ENCODE data around the gene C8G. TPM values are rescaled to one million over a fixed set of nuclear protein-coding genes. Genes with fewer than 3 reads are reported as not detected.

Gene C8G
- total and polyA plus RNA-seq, 2 of the 4 experiments (the other 2 are of a cell fraction): 0.80 TPM; not detected in 1

- Histone ChIP-seq H2AK9ac (replicated peaks; ENCODE audit: low read depth, low read length, poor library complexity) (peak overlapping the region; percentile 39), H3K4me2 (ENCODE audit: low read depth, low read length) (no peak overlapping the region), H3K9me3 (ENCODE audit: control insufficient read depth, insufficient read depth, low read length) (no peaks in the 10 kb centered on the region), H3K27me3 (ENCODE audit: control insufficient read depth, insufficient read depth, low read length) (no peaks in the 10 kb centered on the region), H2AK5ac (ENCODE audit: low read depth, low read length) (no peak overlapping the region), H2BK15ac (ENCODE audit: low read depth, low read length) (no peak overlapping the region), H4K91ac (ENCODE audit: insufficient read depth, low read depth, low read length) (no peak overlapping the region), H3K4me3 (ENCODE audit: insufficient read depth, low read depth, low read length) (no peak overlapping the region), H3K9ac (ENCODE audit: low read depth, low read length) (no peak overlapping the region), H3K79me1 (ENCODE audit: low read depth in 1 of 2, low read length in 2 of 2) (no peaks in the 10 kb centered on the region), H3K4ac (ENCODE audit: low read depth, low read length) (no peak overlapping the region), H3K36me3 (ENCODE audit: control insufficient read depth, insufficient read depth, low read length) (peaks cover 17% of the 10 kb centered on the region), H3K4me1 (ENCODE audit: control insufficient read depth, insufficient read depth, low read length) (no peaks in the 10 kb centered on the region), H4K5ac (ENCODE audit: low read depth, low read length) (no peak overlapping the region), H3K56ac (ENCODE audit: extremely low read depth, insufficient read depth, low read length) (no peak overlapping the region), H3K23ac (ENCODE audit: low read depth, low read length) (no peak overlapping the region), H4K8ac (ENCODE audit: low read depth in 2 of 2, low read length in 2 of 2) (no peak overlapping the region), H3K14ac (replicated peaks; ENCODE audit: low read depth, low read length) (no peak overlapping the region), H3K27ac (ENCODE audit: insufficient read depth, low read length) (no peak overlapping the region), H2BK120ac (ENCODE audit: low read depth, low read length) (no peak overlapping the region), H3K18ac (ENCODE audit: low read depth, low read length) (no peak overlapping the region), H4K20me1 (ENCODE audit: insufficient read depth, low read length) (no peaks in the 10 kb centered on the region), H2AFZ (replicated peaks; ENCODE audit: low read length, poor library complexity) (no peak overlapping the region), H2BK5ac (ENCODE audit: low read depth, low read length, poor library complexity, severe bottlenecking) (no peak overlapping the region), H2BK20ac (ENCODE audit: low read depth, low read length) (no peak overlapping the region), H3K9me1 (ENCODE audit: insufficient read depth, low read length) (no peaks in the 10 kb centered on the region)
- POLR2A ChIA-PET (ENCODE audit: unreplicated experiment): interaction anchor here (0.7 kb wide), 1 partner anchor 75 kb away, joined by 4 read pairs; no protein-coding TSS in a partner anchor
- DNase-seq (no peak), ATAC-seq (ENCODE audit: low read depth) (no peak; the same call in 1 of the 2 replicates)
- intact Hi-C loops (cut with micrococcal nuclease): no loop called here
- dilution Hi-C loops (cut with HindIII; ENCODE audit: low sequenced_read_pairs, unreplicated experiment): no loop called here
- TF ChIP-seq RAD21 (IDR thresholded peaks at IDR 0.05; ENCODE audit: low read length) (no peak), RCOR1 (IDR thresholded peaks at IDR 0.05; ENCODE audit: insufficient replicate concordance, low read length) (no peak)
- 97% methylated on average over 13 of the region's 33 CpGs; no CpG with 5 or more reads in 1 of the 2 experiments for WGBS, 2 experiments (ENCODE audit: extremely low coverage in 2 of 2, insufficient read length in 1 of 2)
- in situ Hi-C loops (cut with MboI; ENCODE audit: low sequenced_read_pairs): no loop called here
- CTCF ChIA-PET: no interaction called here
- BruUV-seq (replicated peaks): no TSS peak
These were observed 19.5 kb upstream of the C8G start for GRCh38 chr9:136925414-136926153.

Measured in IMR-90 (cell line).